A549 (cell line): Measurements from ENCODE around the gene TGIF1. TPM values are rescaled to one million over a fixed set of nuclear protein-coding genes. Genes with fewer than 3 reads are reported as not detected.

Experiments used
- ATAC-seq, 2 experiments: fragments of 200-7000 bp in 1 of 2; fragments of >200 bp in 1 of 2; cut with Nextera tagmentation in 1 of 2; cut with Tn5 transposase in 1 of 2; 3 replicates each; pipeline versions ENCODE4 v1.8.0 to v1.9.1; 2018 to 2020; ENCODE audit warnings: mild to moderate bottlenecking in 1 of 2, moderate library complexity in 1 of 2
- CTCF ChIA-PET: fragments of 300-600 bp; sonication (Branson Sonifier 250); formaldehyde crosslinking; extraction: SDS; loops from one replicate; lab custom pipeline; 2021; ENCODE audit warnings: antibody characterized with exemption, inconsistent platforms; lab: Yijun Ruan, JAX
- POLR2A ChIA-PET: fragments of 350-600 bp; formaldehyde crosslinking; extraction: SDS; loops from one replicate; lab custom pipeline; 2021; ENCODE audit warnings: antibody characterized with exemption, inconsistent platforms; lab: Yijun Ruan, JAX
- DNase-seq, 2 experiments: peaks; one replicate each; pipeline versions ENCODE4 v3.0.0 to v3.0.0-alpha.2; 2011 to 2016; ENCODE audit warnings: low read depth in 1 of 2, low spot score in 1 of 2
- FAIRE-seq: peaks from 2 replicates; lab custom pipeline; 2011; peaks lifted over from hg19 to GRCh38; lab: Jason Lieb, UNC
- H3K27ac ChIP-seq, 2 experiments: fragments of >200 bp; sonication (Bioruptor Twin); formaldehyde crosslinking; 3 replicates each; pipeline ENCODE4 v1.5.1; 2016 to 2017
- H3K4me1 ChIP-seq: fragments of >200 bp; sonication (Bioruptor Twin); formaldehyde crosslinking; 3 replicates; pipeline ENCODE4 v1.6.1; 2016
- H3K4me2 ChIP-seq: fragments of >200 bp; sonication (Bioruptor Twin); formaldehyde crosslinking; 3 replicates; pipeline ENCODE4 v1.6.1; 2016
- H3K4me3 ChIP-seq: fragments of >200 bp; sonication (Bioruptor Twin); formaldehyde crosslinking; 3 replicates; pipeline ENCODE4 v1.5.1; 2016
- H3K9me3 ChIP-seq: fragments of >200 bp; sonication (Bioruptor Twin); formaldehyde crosslinking; 3 replicates; pipeline ENCODE4 v1.6.1; 2016
- CEBPB ChIP-seq, 2 experiments: fragments of >200 bp in 1 of 2; sonication (Bioruptor Twin) in 1 of 2; formaldehyde crosslinking in 1 of 2; IDR thresholded peaks; 2 replicates each; pipeline ENCODE4 v1.6.1; 2012 to 2016
- FOSB ChIP-seq: fragments of 250-450 bp; sonication (Bioruptor Pico); IDR thresholded peaks from 2 replicates; pipeline ENCODE4 v1.5.0; 2020; ENCODE audit warnings: mild to moderate bottlenecking, moderate library complexity
- FOXS1 ChIP-seq: fragments of 250-450 bp; sonication (Bioruptor Pico); IDR thresholded peaks from 2 replicates; pipeline ENCODE4 v1.5.0; 2020; ENCODE audit warnings: mild to moderate bottlenecking, moderate library complexity
- GATA3 ChIP-seq: IDR thresholded peaks from 2 replicates; pipeline ENCODE4 v1.6.1; 2012; ENCODE audit warnings: borderline replicate concordance
- HDAC2 ChIP-seq: fragments of 200-600 bp; sonication (generic); IDR thresholded peaks from 2 replicates; pipeline ENCODE4 v1.6.1; 2016
- HOXA7 ChIP-seq: fragments of 250-450 bp; sonication (Bioruptor Pico); IDR thresholded peaks from 2 replicates; pipeline ENCODE4 v1.5.0; 2020; ENCODE audit warnings: mild to moderate bottlenecking, moderate library complexity
- HOXB13 ChIP-seq: fragments of 250-450 bp; sonication (Bioruptor Pico); IDR thresholded peaks from 2 replicates; pipeline ENCODE4 v1.5.0; 2020; ENCODE audit warnings: low read depth, mild to moderate bottlenecking, moderate library complexity
- KDM1A ChIP-seq: fragments of 200-600 bp; sonication (generic); IDR thresholded peaks from 2 replicates; pipeline ENCODE4 v1.6.1; 2016; ENCODE audit warnings: low read depth, mild to moderate bottlenecking
- MYC ChIP-seq: IDR thresholded peaks from 2 replicates; pipeline ENCODE4 v1.6.1; 2012; ENCODE audit warnings: mild to moderate bottlenecking, inconsistent platforms, low read length, improper control_type of control experiment, borderline replicate concordance
- NFE2L2 ChIP-seq: fragments of 150-350 bp; conservative IDR thresholded peaks from 2 replicates; pipeline ENCODE4 v1.6.1; 2014; ENCODE audit warnings: low read length
- PHF8 ChIP-seq: fragments of 200-600 bp; sonication (generic); IDR thresholded peaks from 2 replicates; pipeline ENCODE4 v1.6.1; 2016; ENCODE audit warnings: low read depth, mild to moderate bottlenecking, antibody characterized with exemption, moderate library complexity, borderline replicate concordance
- POLR2AphosphoS2 ChIP-seq: conservative IDR thresholded peaks from 2 replicates; pipeline ENCODE4 v1.6.1; 2012; ENCODE audit warnings: low read length, improper control_type of control experiment, inconsistent platforms
- RAD21 ChIP-seq, 2 experiments: fragments of >200 bp in 1 of 2; sonication (Bioruptor Twin) in 1 of 2; formaldehyde crosslinking in 1 of 2; IDR thresholded peaks in 1 of 2; conservative IDR thresholded peaks in 1 of 2; 2 replicates in 1 of 2; 3 replicates in 1 of 2; pipeline ENCODE4 v1.6.1; 2012 to 2018; ENCODE audit warnings: inconsistent platforms in 1 of 2
- RARB ChIP-seq: fragments of 250-450 bp; sonication (Bioruptor Pico); IDR thresholded peaks from 2 replicates; pipeline ENCODE4 v1.8.0; 2021; ENCODE audit warnings: mild to moderate bottlenecking, moderate library complexity
- RCOR1 ChIP-seq: fragments of 150-350 bp; IDR thresholded peaks from 2 replicates; pipeline ENCODE4 v1.6.1; 2014; ENCODE audit warnings: antibody characterized with exemption, low read length, low read depth
- SREBF2 ChIP-seq: fragments of 450-650 bp; IDR thresholded peaks from 2 replicates; pipeline ENCODE4 v1.6.1; 2014; ENCODE audit warnings: mild to moderate bottlenecking, moderate library complexity
- TP53 ChIP-seq: fragments of 250-450 bp; sonication (Bioruptor Pico); IDR thresholded peaks from 2 replicates; pipeline ENCODE4 v1.5.0; 2021; ENCODE audit warnings: mild to moderate bottlenecking, moderate library complexity
- ZC3H11A ChIP-seq: fragments of 450-650 bp; IDR thresholded peaks from 2 replicates; pipeline ENCODE4 v1.6.1; 2014; ENCODE audit warnings: antibody characterized with exemption, mild to moderate bottlenecking
- ZNF302 ChIP-seq: fragments of 250-450 bp; sonication (Bioruptor Pico); IDR thresholded peaks from 2 replicates; pipeline ENCODE4 v1.9.0; 2021; ENCODE audit warnings: inconsistent platforms, mild to moderate bottlenecking, moderate library complexity
- WGBS: methylation state at CpG from one replicate; pipeline ENCODE4 v1.1.6; 2017; ENCODE audit errors: missing lambda C conversion rate; 5-methylcytosine and 5-hydroxymethylcytosine counted together
- polyA plus RNA-seq, 4 experiments: library from polyadenylated mRNA; depleted of rRNA in 3 of 4; stranded (reverse); fragments of >200 nt; fragmentation: RNase III in 1 of 4; extraction: RNeasy Plus Mini Kit Qiagen cat#74134 plus additional on column Dnase treatment in 1 of 4; gene quantifications; 2 replicates in 3 of 4; 3 replicates in 1 of 4; pipeline ENCODE4 v1.2.3, GENCODE V29; 2011 to 2017
- TF ChIP-seq, protein P1 (sequence below): fragments of 250-450 bp; sonication (Bioruptor Pico); IDR thresholded peaks from 2 replicates; pipeline ENCODE4 v1.5.0; 2020; ENCODE audit warnings: low read depth, mild to moderate bottlenecking, moderate library complexity
- TF ChIP-seq, protein P2 (sequence below): fragments of >200 bp; sonication (Bioruptor Twin); formaldehyde crosslinking; IDR thresholded peaks from 3 replicates; pipeline ENCODE4 v1.6.1; 2016
- TF ChIP-seq, protein P3 (sequence below): fragments of 450-650 bp; IDR thresholded peaks from 2 replicates; pipeline ENCODE4 v1.6.1; 2014; ENCODE audit warnings: antibody characterized with exemption
- TF ChIP-seq, protein P4 (sequence below): fragments of >200 bp; sonication (Bioruptor Twin); formaldehyde crosslinking; IDR thresholded peaks from 3 replicates; pipeline ENCODE4 v1.5.1; 2016

Gene TGIF1
- polyA plus RNA-seq, 2 of the 4 experiments (the other 2 are of a cell fraction) = 160 to 174 TPM

DNA sequence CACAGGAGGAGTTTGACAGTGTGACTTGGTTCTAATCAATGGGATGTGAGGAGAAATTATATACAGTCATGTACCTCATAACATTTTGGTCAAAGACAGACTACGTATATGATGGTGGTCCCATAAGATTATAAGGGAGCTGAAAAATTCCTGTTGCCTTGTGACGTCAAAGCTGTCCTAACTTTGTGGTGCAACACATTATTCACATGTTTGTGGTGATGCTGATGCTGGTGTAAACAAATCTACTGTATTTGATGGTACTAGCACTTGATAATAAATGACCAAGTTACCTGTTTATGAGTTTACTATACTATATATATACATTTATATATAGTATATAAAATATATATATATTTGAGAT lies 29.1 kb upstream of the TGIF1 start:
- WGBS = 92% methylated on average over 2 of the region's 2 CpGs
- H3K4me1 ChIP-seq = peaks cover 8% of the 10 kb centered on the region; the same call in 1 of the 3 replicates
- TF ChIP-seq FOXS1 (no peak), HOXA7 (no peak), CEBPB (IDR thresholded peaks at IDR 0.05) (no peak), SREBF2 (no peak), NFE2L2 (no peak), RAD21 (conservative IDR thresholded peaks at IDR 0.05 in 1 of 2, IDR thresholded peaks at IDR 0.05 in 1 of 2) (no peak), POLR2AphosphoS2 (no peak), KDM1A (no peak), ZNF302 (CRISPR knock-in tag) (no peak), HDAC2 (no peak), PHF8 (no peak), TP53 (CRISPR knock-in tag) (no peak), HOXB13 (no peak), RARB (CRISPR knock-in tag) (no peak), FOSB (CRISPR knock-in tag) (no peak), GATA3 (no peak)
- TF ChIP-seq, protein P1, sequence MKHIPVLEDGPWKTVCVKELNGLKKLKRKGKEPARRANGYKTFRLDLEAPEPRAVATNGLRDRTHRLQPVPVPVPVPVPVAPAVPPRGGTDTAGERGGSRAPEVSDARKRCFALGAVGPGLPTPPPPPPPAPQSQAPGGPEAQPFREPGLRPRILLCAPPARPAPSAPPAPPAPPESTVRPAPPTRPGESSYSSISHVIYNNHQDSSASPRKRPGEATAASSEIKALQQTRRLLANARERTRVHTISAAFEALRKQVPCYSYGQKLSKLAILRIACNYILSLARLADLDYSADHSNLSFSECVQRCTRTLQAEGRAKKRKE (CRISPR knock-in tag) = no peak
- TF ChIP-seq, protein P2, sequence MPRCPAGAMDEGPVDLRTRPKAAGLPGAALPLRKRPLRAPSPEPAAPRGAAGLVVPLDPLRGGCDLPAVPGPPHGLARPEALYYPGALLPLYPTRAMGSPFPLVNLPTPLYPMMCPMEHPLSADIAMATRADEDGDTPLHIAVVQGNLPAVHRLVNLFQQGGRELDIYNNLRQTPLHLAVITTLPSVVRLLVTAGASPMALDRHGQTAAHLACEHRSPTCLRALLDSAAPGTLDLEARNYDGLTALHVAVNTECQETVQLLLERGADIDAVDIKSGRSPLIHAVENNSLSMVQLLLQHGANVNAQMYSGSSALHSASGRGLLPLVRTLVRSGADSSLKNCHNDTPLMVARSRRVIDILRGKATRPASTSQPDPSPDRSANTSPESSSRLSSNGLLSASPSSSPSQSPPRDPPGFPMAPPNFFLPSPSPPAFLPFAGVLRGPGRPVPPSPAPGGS = no peak
- TF ChIP-seq, protein P3, sequence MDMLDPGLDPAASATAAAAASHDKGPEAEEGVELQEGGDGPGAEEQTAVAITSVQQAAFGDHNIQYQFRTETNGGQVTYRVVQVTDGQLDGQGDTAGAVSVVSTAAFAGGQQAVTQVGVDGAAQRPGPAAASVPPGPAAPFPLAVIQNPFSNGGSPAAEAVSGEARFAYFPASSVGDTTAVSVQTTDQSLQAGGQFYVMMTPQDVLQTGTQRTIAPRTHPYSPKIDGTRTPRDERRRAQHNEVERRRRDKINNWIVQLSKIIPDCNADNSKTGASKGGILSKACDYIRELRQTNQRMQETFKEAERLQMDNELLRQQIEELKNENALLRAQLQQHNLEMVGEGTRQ = no peak
- DNase-seq (no peak), ATAC-seq (no peak), FAIRE-seq (no peak)
- CTCF ChIA-PET = interaction anchor here (0.9 to 1.1 kb wide), 2 partner anchors 8 to 126 kb away, joined by 3 read pairs; no protein-coding TSS in a partner anchor
- H3K4me2 ChIP-seq = no peak overlapping the region
- POLR2A ChIA-PET = no interaction called here
- no peak overlapping the region for H3K4me3 ChIP-seq
- H3K27ac ChIP-seq = no peak overlapping the region
- no peaks in the 10 kb centered on the region for H3K9me3 ChIP-seq

DNA sequence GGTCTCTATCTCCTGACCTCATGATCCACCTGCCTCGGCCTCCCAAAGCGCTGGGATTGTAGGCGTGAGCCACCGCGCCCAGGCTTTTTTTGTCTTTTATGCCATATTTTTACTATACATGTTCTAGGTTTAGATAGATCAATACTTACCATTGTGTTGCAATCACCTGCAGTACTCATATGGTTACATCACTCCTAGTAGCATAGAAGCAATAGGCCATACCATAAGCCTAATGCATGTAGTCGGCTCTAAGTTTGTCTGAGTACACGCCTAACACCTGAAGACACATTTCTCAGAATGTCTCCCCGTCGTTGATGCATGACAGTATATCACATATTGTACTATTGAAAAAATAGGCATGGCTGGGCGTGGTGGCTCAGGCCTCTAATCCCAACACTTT lies 27.1 kb upstream of the TGIF1 start:
- CTCF ChIA-PET = no interaction called here
- H3K27ac ChIP-seq = no peak overlapping the region
- peaks cover 8% of the 10 kb centered on the region; the same call in 1 of the 3 replicates for H3K4me1 ChIP-seq
- 94% methylated on average over 10 of the region's 10 CpGs for WGBS
- no peak overlapping the region for H3K4me3 ChIP-seq
- no peak for DNase-seq
- no peak for FAIRE-seq
- no peak overlapping the region for H3K4me2 ChIP-seq
- no peak for ATAC-seq
- POLR2A ChIA-PET = no interaction called here
- TF ChIP-seq POLR2AphosphoS2 (no peak), MYC (no peak), ZC3H11A (no peak), RCOR1 (no peak)
- TF ChIP-seq, protein P4, sequence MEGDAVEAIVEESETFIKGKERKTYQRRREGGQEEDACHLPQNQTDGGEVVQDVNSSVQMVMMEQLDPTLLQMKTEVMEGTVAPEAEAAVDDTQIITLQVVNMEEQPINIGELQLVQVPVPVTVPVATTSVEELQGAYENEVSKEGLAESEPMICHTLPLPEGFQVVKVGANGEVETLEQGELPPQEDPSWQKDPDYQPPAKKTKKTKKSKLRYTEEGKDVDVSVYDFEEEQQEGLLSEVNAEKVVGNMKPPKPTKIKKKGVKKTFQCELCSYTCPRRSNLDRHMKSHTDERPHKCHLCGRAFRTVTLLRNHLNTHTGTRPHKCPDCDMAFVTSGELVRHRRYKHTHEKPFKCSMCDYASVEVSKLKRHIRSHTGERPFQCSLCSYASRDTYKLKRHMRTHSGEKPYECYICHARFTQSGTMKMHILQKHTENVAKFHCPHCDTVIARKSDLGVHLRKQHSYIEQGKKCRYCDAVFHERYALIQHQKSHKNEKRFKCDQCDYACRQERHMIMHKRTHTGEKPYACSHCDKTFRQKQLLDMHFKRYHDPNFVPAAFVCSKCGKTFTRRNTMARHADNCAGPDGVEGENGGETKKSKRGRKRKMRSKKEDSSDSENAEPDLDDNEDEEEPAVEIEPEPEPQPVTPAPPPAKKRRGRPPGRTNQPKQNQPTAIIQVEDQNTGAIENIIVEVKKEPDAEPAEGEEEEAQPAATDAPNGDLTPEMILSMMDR = no peak
- TF ChIP-seq, all 56 proteins: peak for 0
- no peaks in the 10 kb centered on the region for H3K9me3 ChIP-seq
